Measurements from ENCODE around the gene GALNT1. TPM values are rescaled to one million over a fixed set of nuclear protein-coding genes. Genes with fewer than 3 reads are reported as not detected.

GALNT1 gene
- total RNA-seq, 1 experiment from 2014 or later: 68.8 TPM

GRCh38 chr18:35609236-35609635 lies 27.7 kb downstream of the GALNT1 start:
- DNase-seq (ENCODE audit: low read depth, low spot score): peak; percentile 55
- in situ Hi-C loops (cut with HindIII; ENCODE audit: low pct_unique_long_range_greater_than_20kb, low sequenced_read_pairs): no loop called here

- no peak for DNase-seq (ENCODE audit: low read depth, low spot score)
- in situ Hi-C loops (cut with HindIII; ENCODE audit: low pct_unique_long_range_greater_than_20kb, low sequenced_read_pairs): no loop called here
These were observed 28.5 kb downstream of the GALNT1 start for GRCh38 chr18:35610089-35610488.

- in situ Hi-C loops (cut with HindIII; ENCODE audit: low pct_unique_long_range_greater_than_20kb, low sequenced_read_pairs): no loop called here
- DNase-seq (ENCODE audit: low read depth, low spot score): no peak
These were observed 29.2 kb downstream of the GALNT1 start for GRCh38 chr18:35610724-35611123.

GRCh38 chr18:35611518-35611917 lies 30.0 kb downstream of the GALNT1 start:
- in situ Hi-C loops (cut with HindIII; ENCODE audit: low pct_unique_long_range_greater_than_20kb, low sequenced_read_pairs): no loop called here
- DNase-seq (ENCODE audit: low read depth, low spot score): no peak

- in situ Hi-C loops (cut with HindIII; ENCODE audit: low pct_unique_long_range_greater_than_20kb, low sequenced_read_pairs): no loop called here
- no peak for DNase-seq (ENCODE audit: low read depth, low spot score)
These were observed 34.5 kb downstream of the GALNT1 start for GRCh38 chr18:35616074-35616473.

GRCh38 chr18:35616664-35617423 lies 35.3 kb downstream of the GALNT1 start:
- DNase-seq (ENCODE audit: low read depth, low spot score): peak; percentile 8
- in situ Hi-C loops (cut with HindIII; ENCODE audit: low pct_unique_long_range_greater_than_20kb, low sequenced_read_pairs): no loop called here

- no peak for DNase-seq (ENCODE audit: low read depth, low spot score)
- in situ Hi-C loops (cut with HindIII; ENCODE audit: low pct_unique_long_range_greater_than_20kb, low sequenced_read_pairs): no loop called here
These were observed 36.3 kb downstream of the GALNT1 start for GRCh38 chr18:35617865-35618264.

- DNase-seq (ENCODE audit: low read depth, low spot score): no peak
- in situ Hi-C loops (cut with HindIII; ENCODE audit: low pct_unique_long_range_greater_than_20kb, low sequenced_read_pairs): no loop called here
These were observed 36.7 kb downstream of the GALNT1 start for GRCh38 chr18:35618289-35618688.

GRCh38 chr18:35618696-35619095 lies 37.2 kb downstream of the GALNT1 start:
- no peak for DNase-seq (ENCODE audit: low read depth, low spot score)
- in situ Hi-C loops (cut with HindIII; ENCODE audit: low pct_unique_long_range_greater_than_20kb, low sequenced_read_pairs): no loop called here

GRCh38 chr18:35619464-35619863 lies 37.9 kb downstream of the GALNT1 start:
- in situ Hi-C loops (cut with HindIII; ENCODE audit: low pct_unique_long_range_greater_than_20kb, low sequenced_read_pairs): no loop called here
- DNase-seq (ENCODE audit: low read depth, low spot score): no peak

GRCh38 chr18:35619941-35620340 lies 38.4 kb downstream of the GALNT1 start:
- in situ Hi-C loops (cut with HindIII; ENCODE audit: low pct_unique_long_range_greater_than_20kb, low sequenced_read_pairs): no loop called here

GRCh38 chr18:35620765-35621164 lies 39.2 kb downstream of the GALNT1 start:
- in situ Hi-C loops (cut with HindIII; ENCODE audit: low pct_unique_long_range_greater_than_20kb, low sequenced_read_pairs): no loop called here
- no peak for DNase-seq (ENCODE audit: low read depth, low spot score)

More at GRCh38 chr18:35619941-35620340, 38.4 kb downstream of the GALNT1 start:
- no peak for DNase-seq (ENCODE audit: low read depth, low spot score)

GRCh38 chr18:35623255-35623654 lies 41.7 kb downstream of the GALNT1 start:
- no peak for DNase-seq (ENCODE audit: low read depth, low spot score)
- in situ Hi-C loops (cut with HindIII; ENCODE audit: low pct_unique_long_range_greater_than_20kb, low sequenced_read_pairs): no loop called here

GRCh38 chr18:35624146-35624545 lies 42.6 kb downstream of the GALNT1 start:
- DNase-seq (ENCODE audit: low read depth, low spot score): no peak
- in situ Hi-C loops (cut with HindIII; ENCODE audit: low pct_unique_long_range_greater_than_20kb, low sequenced_read_pairs): no loop called here

- in situ Hi-C loops (cut with HindIII; ENCODE audit: low pct_unique_long_range_greater_than_20kb, low sequenced_read_pairs): no loop called here
These were observed 43.7 kb downstream of the GALNT1 start for GRCh38 chr18:35625232-35625631.

GRCh38 chr18:35633761-35634160 lies 52.2 kb downstream of the GALNT1 start:
- no peak for DNase-seq (ENCODE audit: low read depth, low spot score)
- in situ Hi-C loops (cut with HindIII; ENCODE audit: low pct_unique_long_range_greater_than_20kb, low sequenced_read_pairs): no loop called here

More at GRCh38 chr18:35625232-35625631, 43.7 kb downstream of the GALNT1 start:
- no peak for DNase-seq (ENCODE audit: low read depth, low spot score)

- in situ Hi-C loops (cut with HindIII; ENCODE audit: low pct_unique_long_range_greater_than_20kb, low sequenced_read_pairs): no loop called here
- no peak for DNase-seq (ENCODE audit: low read depth, low spot score)
These were observed 52.8 kb downstream of the GALNT1 start for GRCh38 chr18:35634323-35634722.

- no peak for DNase-seq (ENCODE audit: low read depth, low spot score)
- in situ Hi-C loops (cut with HindIII; ENCODE audit: low pct_unique_long_range_greater_than_20kb, low sequenced_read_pairs): no loop called here
These were observed 53.6 kb downstream of the GALNT1 start for GRCh38 chr18:35635170-35635569.

- in situ Hi-C loops (cut with HindIII; ENCODE audit: low pct_unique_long_range_greater_than_20kb, low sequenced_read_pairs): no loop called here
These were observed 55.7 kb downstream of the GALNT1 start for GRCh38 chr18:35637227-35637626.

More at GRCh38 chr18:35637227-35637626, 55.7 kb downstream of the GALNT1 start:
- DNase-seq (ENCODE audit: low read depth, low spot score): no peak
